HG03520 (cell line): ENCODE results near the gene METTL13.
"Not testable (repeated sequence)": the region's sequence is repeated elsewhere in the genome, so short reads cannot be mapped to it uniquely, and the experiment has no call there.

Experiments
- ATAC-seq: cut with Tn5 transposase; IDR thresholded peaks from one replicate; pipeline ENCODE4 v1.9.1; 2021; ENCODE audit warnings: mild to moderate bottlenecking, moderate library complexity; ENCODE audit not compliant: unreplicated experiment

The METTL13 gene

GRCh38 chr1:171763764-171764163 is 17.7 kb upstream of the METTL13 start:
- ATAC-seq, result no peak

- no peak for ATAC-seq
These were observed 12.3 kb upstream of the METTL13 start for GRCh38 chr1:171769171-171769570.

GRCh38 chr1:171769754-171770153 is 11.7 kb upstream of the METTL13 start:
- ATAC-seq, result no peak

DNA sequence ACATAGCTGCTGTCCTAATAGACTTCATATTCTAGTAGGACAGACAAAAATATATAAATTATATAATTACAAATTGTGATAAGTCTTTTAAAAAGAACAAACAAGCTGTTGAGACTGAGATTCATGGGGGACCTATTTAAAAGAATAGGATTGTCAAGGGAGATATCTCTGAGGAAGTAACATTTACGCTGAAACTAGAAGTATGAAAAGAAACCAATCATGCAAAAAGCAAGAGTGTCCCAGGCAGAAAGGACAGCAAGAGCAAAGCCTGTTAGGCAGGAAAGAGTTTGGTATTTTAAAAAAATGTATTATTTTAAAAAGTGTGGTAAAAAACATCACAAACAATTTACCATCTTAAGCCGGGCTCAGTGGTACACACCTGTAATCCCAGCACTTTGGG is 9.1 kb upstream of the METTL13 start:
- ATAC-seq, result no peak

- ATAC-seq, result no peak
These were observed 781 bp upstream of the METTL13 start for GRCh38 chr1:171780583-171781175.

- ATAC-seq, result no peak
These were observed 2.5 kb downstream of the METTL13 start for GRCh38 chr1:171783816-171784530.

- no peak for ATAC-seq
These were observed 3.3 kb downstream of the METTL13 start for GRCh38 chr1:171784784-171785183.

DNA sequence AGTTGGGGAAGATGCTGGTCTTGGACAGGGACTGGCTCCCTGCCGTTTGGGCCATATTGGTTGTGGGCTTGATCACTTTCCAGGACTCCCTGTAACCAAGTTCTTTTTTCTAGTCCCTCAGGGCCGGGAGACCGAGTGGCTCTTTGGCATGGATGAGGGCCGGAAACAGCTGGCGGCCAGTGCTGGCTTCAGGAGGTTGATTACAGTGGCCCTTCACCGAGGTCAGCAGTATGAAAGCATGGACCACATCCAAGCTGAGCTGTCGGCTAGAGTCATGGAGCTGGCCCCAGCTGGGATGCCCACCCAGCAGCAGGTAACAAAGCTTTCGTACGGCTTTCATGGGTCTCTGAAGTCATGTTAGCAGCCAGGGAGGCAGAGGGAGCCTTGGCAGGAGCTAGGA is 4.3 kb downstream of the METTL13 start:
- ATAC-seq, result no peak

DNA sequence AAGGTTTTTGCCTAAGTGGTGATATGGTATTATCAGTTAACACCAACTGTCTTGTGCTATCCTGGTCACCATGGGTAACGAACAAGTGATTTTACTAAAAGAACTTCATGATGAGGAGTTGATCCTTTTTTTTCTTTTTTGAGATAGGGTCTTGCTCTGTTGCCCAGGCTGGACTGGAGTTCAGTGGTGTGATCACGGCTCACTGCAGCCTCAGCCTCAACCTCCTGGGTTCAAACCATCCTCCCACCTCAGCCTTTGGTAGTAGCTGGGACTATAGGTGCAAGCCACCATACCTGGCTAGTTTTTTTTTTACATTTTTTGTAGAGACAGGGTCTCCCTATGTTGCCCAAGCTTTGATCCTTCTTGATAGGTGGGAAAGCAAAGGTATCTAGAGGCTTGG is 5.1 kb downstream of the METTL13 start:
- ATAC-seq, result no peak

- ATAC-seq, result no peak
These were observed 6.4 kb downstream of the METTL13 start for GRCh38 chr1:171787686-171788480.

- ATAC-seq, result no peak
These were observed 7.2 kb downstream of the METTL13 start for GRCh38 chr1:171788696-171789095.

- no peak for ATAC-seq
These were observed 8.9 kb downstream of the METTL13 start for GRCh38 chr1:171790318-171790717.

DNA sequence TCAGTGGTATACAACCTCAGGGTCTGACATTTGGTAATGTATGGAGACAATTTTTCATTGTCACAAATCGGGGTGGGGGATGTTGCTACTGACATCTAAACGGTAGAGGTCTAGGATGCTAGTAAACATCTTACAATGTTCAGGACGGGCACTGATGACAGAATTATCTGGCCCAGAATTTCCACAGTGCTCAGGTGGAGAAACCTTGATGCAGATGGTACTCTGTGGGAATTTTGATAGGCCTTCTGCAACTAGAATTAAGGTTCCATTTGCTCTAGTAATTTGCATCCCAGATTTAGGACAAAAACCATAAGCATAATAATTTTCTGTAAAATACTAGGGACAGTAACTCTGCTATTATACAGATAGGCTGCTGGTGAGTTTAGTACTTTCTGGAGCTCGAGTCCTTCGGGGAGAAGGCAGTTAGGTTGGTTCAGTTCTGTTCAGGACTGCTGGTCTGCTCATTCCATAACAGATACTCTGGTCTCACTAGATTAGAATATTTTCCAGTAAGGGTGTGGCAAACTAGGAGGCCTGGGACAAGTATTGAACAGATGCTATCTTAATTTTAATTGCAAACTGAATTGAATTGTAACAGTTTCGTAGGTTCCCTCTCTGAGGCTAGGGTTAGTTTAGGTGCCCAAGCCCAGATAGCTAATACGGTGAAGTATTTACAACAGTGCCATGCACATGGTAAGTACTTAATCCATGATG is 11.4 kb downstream of the METTL13 start:
- no peak for ATAC-seq

- no peak for ATAC-seq
These were observed 12.2 kb downstream of the METTL13 start for GRCh38 chr1:171793636-171794035.

- no peak for ATAC-seq
These were observed 12.6 kb downstream of the METTL13 start for GRCh38 chr1:171794085-171794484.

DNA sequence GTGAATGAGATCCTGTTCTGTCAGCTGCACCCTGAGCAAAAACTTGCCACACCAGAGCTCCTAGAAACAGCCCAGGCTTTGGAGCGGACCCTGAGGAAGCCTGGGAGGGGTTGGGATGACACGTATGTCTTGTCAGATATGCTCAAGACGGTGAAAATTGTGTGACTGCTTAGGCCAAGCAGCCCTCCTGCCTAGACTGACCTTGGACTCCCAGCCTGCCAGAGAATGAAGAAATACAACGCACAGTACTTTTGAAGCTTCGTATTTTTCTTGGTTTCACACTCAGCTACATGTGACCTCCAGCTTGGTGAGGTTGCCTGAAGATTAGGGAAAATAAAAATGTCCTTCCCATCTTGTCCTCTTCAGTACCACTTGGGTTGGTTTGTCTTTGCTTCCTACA is 15.1 kb downstream of the METTL13 start:
- no peak for ATAC-seq

DNA sequence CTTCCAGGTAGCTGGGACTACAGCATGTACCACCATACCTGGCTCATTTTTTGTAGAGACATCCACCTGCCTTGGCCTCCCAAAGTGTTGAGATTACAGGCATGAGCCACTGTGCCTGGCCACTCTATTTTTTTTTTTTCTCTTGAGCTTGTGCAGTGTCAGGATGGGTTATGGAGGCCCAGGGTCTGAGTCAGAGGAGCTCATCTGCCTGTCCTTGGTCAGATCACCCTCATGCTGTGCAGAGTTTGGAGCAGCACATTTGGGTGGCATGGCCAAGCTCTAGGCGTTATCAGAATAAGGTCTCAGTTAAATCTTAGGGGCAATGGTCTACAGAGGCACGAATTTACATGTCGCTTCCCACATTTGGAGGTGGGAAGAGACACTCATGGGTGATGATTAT is 16.9 kb downstream of the METTL13 start:
- ATAC-seq, result no peak

- ATAC-seq, result no peak
These were observed 17.3 kb downstream of the METTL13 start for GRCh38 chr1:171798765-171799164.

- ATAC-seq, result no peak
These were observed 17.7 kb downstream of the METTL13 start for GRCh38 chr1:171799166-171799565.

- ATAC-seq, result not testable (repeated sequence)
These were observed 18.2 kb downstream of the METTL13 start for GRCh38 chr1:171799698-171800097.

- ATAC-seq, result no peak
These were observed 18.9 kb downstream of the METTL13 start for GRCh38 chr1:171800342-171800741.
